Activated CD4-positive, alpha-beta memory T cell treated with anti-CD3 and anti-CD28 coated beads, Interleukin-2, amount 10 ng/mL, durations not matched to agents 7 days and 5 days (primary cell): ENCODE results near the gene MARCHF11. TPM values are rescaled to one million over a fixed set of nuclear protein-coding genes. Genes with fewer than 3 reads are reported as not detected.

Source experiments
- CTCF ChIA-PET: fragments of 350-600 bp; sonication (Branson Sonifier 250); formaldehyde crosslinking; loops from one replicate; lab custom pipeline; 2021; ENCODE audit warnings: antibody characterized with exemption, inconsistent platforms; lab: Charles Lee
- POLR2A ChIA-PET: fragments of 350-600 bp; sonication (Branson Sonifier 250); formaldehyde crosslinking; loops from one replicate; lab custom pipeline; 2021; ENCODE audit warnings: antibody characterized with exemption; lab: Charles Lee
- DNase-seq: peaks from one replicate; pipeline ENCODE4 v3.0.0-alpha.2; 2020
- H3K27ac Mint-ChIP-seq: one replicate; pipeline ENCODE4 v1.8.0; 2021; ENCODE audit warnings: mild to moderate bottlenecking, mixed read lengths
- H3K27me3 Mint-ChIP-seq: one replicate; pipeline ENCODE4 v1.8.0; 2021; ENCODE audit warnings: mixed read lengths
- H3K36me3 Mint-ChIP-seq: one replicate; pipeline ENCODE4 v1.8.0; 2021; ENCODE audit warnings: low read depth, mixed read lengths
- H3K4me1 Mint-ChIP-seq: one replicate; pipeline ENCODE4 v1.8.0; 2021; ENCODE audit warnings: mixed read lengths
- H3K4me3 Mint-ChIP-seq: one replicate; pipeline ENCODE4 v1.8.0; 2021; ENCODE audit warnings: mild to moderate bottlenecking, mixed read lengths
- H3K9me3 Mint-ChIP-seq: one replicate; pipeline ENCODE4 v1.8.0; 2021; ENCODE audit warnings: mixed read lengths
- total RNA-seq, 2 experiments: library from RNA; stranded (reverse); gene quantifications; one replicate each; pipeline ENCODE4 v1.2.3, GENCODE V29; 2021

The MARCHF11 gene, protein sequence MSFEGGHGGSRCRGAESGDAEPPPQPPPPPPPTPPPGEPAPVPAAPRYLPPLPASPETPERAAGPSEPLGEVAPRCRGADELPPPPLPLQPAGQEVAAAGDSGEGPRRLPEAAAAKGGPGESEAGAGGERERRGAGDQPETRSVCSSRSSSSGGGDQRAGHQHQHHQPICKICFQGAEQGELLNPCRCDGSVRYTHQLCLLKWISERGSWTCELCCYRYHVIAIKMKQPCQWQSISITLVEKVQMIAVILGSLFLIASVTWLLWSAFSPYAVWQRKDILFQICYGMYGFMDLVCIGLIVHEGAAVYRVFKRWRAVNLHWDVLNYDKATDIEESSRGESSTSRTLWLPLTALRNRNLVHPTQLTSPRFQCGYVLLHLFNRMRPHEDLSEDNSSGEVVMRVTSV
- not detected for total RNA-seq

DNA sequence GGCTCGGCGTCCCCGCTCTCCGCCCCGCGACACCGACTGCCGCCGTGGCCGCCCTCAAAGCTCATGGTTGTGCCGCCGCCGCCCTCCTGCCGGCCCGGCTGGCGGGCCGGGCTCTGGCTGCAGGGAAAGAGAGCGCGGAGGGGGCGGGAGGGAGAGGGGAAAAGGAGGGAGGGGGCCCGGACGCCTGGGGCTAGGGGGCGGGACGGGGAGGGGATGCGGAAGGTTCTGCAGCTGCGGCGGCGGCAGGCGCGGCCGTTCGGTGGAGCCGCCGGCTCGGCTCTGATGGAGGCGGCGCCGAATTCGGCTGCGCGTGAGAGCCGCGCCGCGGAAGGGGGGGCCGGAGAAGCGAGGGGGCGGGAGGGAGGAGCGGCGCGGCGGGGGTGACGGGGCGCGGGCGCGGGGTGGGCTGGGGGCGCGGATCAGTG lies at the start of gene MARCHF11:
TSS of gene MARCHF11 (minus strand) at position 281 of the 425 bp plus-strand sequence. CDS start at position 65, 216 bp downstream.
- ChIA-PET CTCF (no interaction called here), POLR2A (no interaction called here)
- Mint-ChIP-seq H3K4me3 (no peak within 1 kb of the TSS), H3K9me3 (peaks cover 4% of the 10 kb centered on the region), H3K36me3 (peaks cover 9% of the 10 kb centered on the region), H3K4me1 (peaks cover 5% of the 10 kb centered on the region), H3K27me3 (peaks cover 21% of the 10 kb centered on the region), H3K27ac (peak within 1 kb of the TSS; percentile 26)
- no peak for DNase-seq

- H3K27me3 Mint-ChIP-seq, result no peaks in the 10 kb centered on the region
- no peak overlapping the region for H3K4me3 Mint-ChIP-seq
- no peak for DNase-seq
- H3K27ac Mint-ChIP-seq, result no peak overlapping the region
- ChIA-PET CTCF (no interaction called here), POLR2A (no interaction called here)
- no peaks in the 10 kb centered on the region for H3K36me3 Mint-ChIP-seq
- no peaks in the 10 kb centered on the region for H3K9me3 Mint-ChIP-seq
- H3K4me1 Mint-ChIP-seq, result no peaks in the 10 kb centered on the region
Measured at GRCh38 chr5:16225927-16226326, 46.3 kb upstream of the MARCHF11 start.

DNA sequence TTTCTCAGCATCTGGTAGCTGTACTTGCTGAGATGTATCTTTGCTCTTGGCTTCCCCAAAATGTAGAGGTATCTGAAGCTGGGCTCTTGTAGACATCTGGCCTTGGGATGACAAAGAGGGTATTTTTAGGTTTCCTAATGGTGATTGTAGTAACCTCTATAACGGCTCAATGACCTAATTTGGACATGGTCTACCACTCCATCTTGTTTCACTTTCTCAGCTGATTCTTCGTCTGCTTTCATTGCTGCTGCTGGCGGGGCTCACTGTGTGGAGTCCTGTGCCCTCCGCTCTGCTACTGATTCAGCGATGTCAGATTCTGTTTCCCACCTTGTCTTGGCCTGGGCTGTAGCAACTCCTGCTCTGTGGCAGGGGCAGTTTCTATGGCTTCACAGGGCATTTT lies 12.7 kb upstream of the MARCHF11 start:
- no peak overlapping the region for H3K4me3 Mint-ChIP-seq
- POLR2A ChIA-PET, result no interaction called here
- H3K4me1 Mint-ChIP-seq, result no peaks in the 10 kb centered on the region

GRCh38 chr5:16180789-16181082 lies 1.1 kb upstream of the MARCHF11 start:
- ChIA-PET POLR2A (no interaction called here), CTCF (no interaction called here)
- Mint-ChIP-seq H3K4me1 (peaks cover 5% of the 10 kb centered on the region), H3K9me3 (peaks cover 4% of the 10 kb centered on the region), H3K4me3 (no peak overlapping the region), H3K36me3 (peaks cover 9% of the 10 kb centered on the region), H3K27ac (no peak overlapping the region), H3K27me3 (peaks cover 21% of the 10 kb centered on the region)
- no peak for DNase-seq

More for the DNA sequence above, 12.7 kb upstream of the MARCHF11 start:
- DNase-seq, result no peak
- CTCF ChIA-PET, result no interaction called here
- Mint-ChIP-seq H3K27ac (no peak overlapping the region), H3K27me3 (no peaks in the 10 kb centered on the region), H3K36me3 (no peaks in the 10 kb centered on the region), H3K9me3 (peaks cover 3% of the 10 kb centered on the region)

DNA sequence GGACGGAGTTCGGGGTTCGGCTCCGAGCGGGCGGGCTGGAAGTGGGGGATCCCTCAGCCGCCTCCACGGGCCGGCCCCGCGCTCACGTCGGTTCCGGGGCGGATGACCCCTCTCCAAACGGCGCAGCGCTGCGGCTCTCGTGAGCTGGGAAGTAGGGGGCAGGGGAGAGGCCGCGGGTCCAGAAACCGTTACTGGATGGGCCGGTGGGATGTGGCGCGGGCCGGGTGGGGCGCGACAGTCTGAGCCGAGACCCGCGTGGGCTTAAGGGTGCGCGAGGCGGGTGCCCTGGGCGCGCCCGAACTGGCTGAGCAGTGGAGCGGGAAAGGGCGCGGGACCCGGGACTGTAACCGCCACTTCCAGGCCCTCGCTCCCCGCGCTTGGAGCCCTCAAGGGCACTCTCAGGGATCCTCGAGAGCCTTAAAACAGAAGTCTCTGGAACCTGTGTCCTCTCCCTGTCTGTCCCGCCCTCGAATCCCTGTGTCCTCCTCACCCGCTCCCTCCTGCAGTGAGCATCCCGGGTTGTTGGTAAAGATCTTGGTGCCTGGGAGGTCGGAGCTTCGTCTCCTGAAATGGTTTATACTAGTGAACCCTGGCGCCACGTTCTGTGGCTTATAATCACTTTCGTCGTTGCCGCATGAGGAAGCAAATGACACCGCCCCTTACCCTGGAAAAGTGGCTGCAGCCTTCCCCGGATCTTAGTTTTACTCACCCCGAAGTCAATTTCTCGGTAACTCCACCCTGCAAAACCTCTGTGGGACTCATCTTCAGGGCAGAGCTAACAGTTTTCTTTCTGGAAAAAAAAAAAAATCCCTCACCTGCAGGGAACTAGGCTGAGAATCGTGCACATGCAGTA lies 571 bp upstream of the MARCHF11 start:
- Mint-ChIP-seq H3K4me3 (no peak overlapping the region), H3K9me3 (peaks cover 4% of the 10 kb centered on the region), H3K36me3 (peaks cover 9% of the 10 kb centered on the region), H3K4me1 (peaks cover 5% of the 10 kb centered on the region), H3K27me3 (peaks cover 21% of the 10 kb centered on the region), H3K27ac (no peak overlapping the region)
- CTCF ChIA-PET, result no interaction called here
- no peak for DNase-seq
- POLR2A ChIA-PET, result no interaction called here

- Mint-ChIP-seq H3K4me1 (peaks cover 5% of the 10 kb centered on the region), H3K4me3 (no peak overlapping the region), H3K36me3 (peaks cover 9% of the 10 kb centered on the region), H3K9me3 (peaks cover 4% of the 10 kb centered on the region), H3K27me3 (peaks cover 21% of the 10 kb centered on the region), H3K27ac (peak overlapping the region; percentile 26)
- ChIA-PET POLR2A (no interaction called here), CTCF (no interaction called here)
- DNase-seq, result peak; percentile 45
Measured at GRCh38 chr5:16178745-16179372, 732 bp downstream of the MARCHF11 start.

DNA sequence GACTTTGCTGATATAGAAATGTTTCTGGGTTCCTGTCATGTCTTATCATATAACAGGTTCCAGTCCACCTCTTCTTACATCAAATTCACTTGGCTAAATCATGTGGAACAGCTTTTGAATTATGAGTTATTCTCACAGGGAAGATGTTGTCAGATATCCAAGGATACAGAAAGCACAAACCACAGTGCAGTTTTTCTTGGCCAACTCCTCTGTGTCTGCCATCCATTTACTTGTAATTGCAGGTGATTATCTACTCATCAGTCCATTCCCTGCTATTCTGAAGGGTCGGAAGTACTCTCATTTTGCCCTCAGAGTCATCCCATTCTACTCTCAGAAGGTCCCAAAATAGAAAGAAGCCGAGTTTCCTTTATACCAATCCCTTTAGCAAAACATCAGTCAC lies 10.0 kb downstream of the MARCHF11 start:
- POLR2A ChIA-PET, result no interaction called here
- Mint-ChIP-seq H3K27ac (no peak overlapping the region), H3K9me3 (no peaks in the 10 kb centered on the region), H3K4me1 (no peaks in the 10 kb centered on the region), H3K36me3 (no peaks in the 10 kb centered on the region), H3K4me3 (no peak overlapping the region), H3K27me3 (peaks cover 1% of the 10 kb centered on the region)
- CTCF ChIA-PET, result no interaction called here
- DNase-seq, result no peak

- ChIA-PET CTCF (interaction anchor here (0.5 to 3.8 kb wide), 9 partner anchors 9 to 512 kb away, joined by 3 to 48 read pairs (median 3); no protein-coding TSS in a partner anchor), POLR2A (no interaction called here)
- Mint-ChIP-seq H3K4me1 (no peaks in the 10 kb centered on the region), H3K9me3 (no peaks in the 10 kb centered on the region), H3K27ac (no peak overlapping the region), H3K27me3 (peaks cover 1% of the 10 kb centered on the region), H3K36me3 (no peaks in the 10 kb centered on the region), H3K4me3 (no peak overlapping the region)
- no peak for DNase-seq
Measured at GRCh38 chr5:16160706-16161105, 18.9 kb downstream of the MARCHF11 start.

DNA sequence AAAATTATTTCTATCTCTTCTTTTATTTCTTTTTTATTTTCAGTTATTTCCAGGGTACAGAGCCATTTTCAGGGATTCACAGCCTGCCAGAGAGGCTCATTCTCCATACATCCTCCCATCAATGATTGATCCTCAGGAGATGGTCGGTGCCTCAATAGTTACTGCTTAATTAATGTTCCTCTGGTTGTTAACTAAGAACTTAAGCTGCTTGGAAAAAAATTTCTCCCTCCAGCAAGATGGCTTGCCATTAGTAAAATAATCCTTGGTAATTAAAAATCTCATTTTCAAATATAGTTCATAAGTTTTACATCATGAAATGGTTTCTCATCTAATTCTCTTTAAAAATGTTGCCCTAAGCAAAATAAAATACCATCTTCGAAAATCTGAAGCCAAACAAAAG lies 20.0 kb downstream of the MARCHF11 start:
- DNase-seq, result no peak
- H3K4me1 Mint-ChIP-seq, result no peaks in the 10 kb centered on the region
- H3K4me3 Mint-ChIP-seq, result no peak overlapping the region
- ChIA-PET CTCF (interaction anchor here (0.6 to 3.8 kb wide), 4 partner anchors 11 to 297 kb away, joined by 3 to 48 read pairs (median 6); no protein-coding TSS in a partner anchor), POLR2A (no interaction called here)
- H3K27ac Mint-ChIP-seq, result no peak overlapping the region
- H3K9me3 Mint-ChIP-seq, result no peaks in the 10 kb centered on the region
- H3K27me3 Mint-ChIP-seq, result no peaks in the 10 kb centered on the region
- no peaks in the 10 kb centered on the region for H3K36me3 Mint-ChIP-seq

DNA sequence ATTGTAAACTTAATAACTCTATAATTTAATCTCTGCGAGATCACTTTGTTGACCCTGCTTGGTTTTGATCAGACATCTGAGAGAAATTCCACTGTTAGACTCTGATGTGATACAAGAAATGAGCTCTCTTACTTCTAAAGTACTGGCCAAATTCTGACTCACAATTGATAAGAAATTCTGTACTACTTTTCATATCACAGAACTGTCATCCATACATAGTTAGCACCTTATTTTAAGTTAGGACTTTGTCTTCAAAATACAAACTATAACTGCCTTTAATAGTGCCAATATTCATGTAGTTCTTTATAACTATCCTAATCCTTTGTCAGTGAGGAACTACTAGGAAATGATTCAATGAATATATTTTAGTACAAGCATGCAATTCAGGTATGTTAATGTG lies 23.4 kb downstream of the MARCHF11 start:
- Mint-ChIP-seq H3K4me1 (no peaks in the 10 kb centered on the region), H3K4me3 (no peak overlapping the region), H3K27ac (no peak overlapping the region), H3K9me3 (no peaks in the 10 kb centered on the region), H3K36me3 (no peaks in the 10 kb centered on the region), H3K27me3 (no peaks in the 10 kb centered on the region)
- CTCF ChIA-PET, result no interaction called here
- DNase-seq, result no peak
- POLR2A ChIA-PET, result no interaction called here

DNA sequence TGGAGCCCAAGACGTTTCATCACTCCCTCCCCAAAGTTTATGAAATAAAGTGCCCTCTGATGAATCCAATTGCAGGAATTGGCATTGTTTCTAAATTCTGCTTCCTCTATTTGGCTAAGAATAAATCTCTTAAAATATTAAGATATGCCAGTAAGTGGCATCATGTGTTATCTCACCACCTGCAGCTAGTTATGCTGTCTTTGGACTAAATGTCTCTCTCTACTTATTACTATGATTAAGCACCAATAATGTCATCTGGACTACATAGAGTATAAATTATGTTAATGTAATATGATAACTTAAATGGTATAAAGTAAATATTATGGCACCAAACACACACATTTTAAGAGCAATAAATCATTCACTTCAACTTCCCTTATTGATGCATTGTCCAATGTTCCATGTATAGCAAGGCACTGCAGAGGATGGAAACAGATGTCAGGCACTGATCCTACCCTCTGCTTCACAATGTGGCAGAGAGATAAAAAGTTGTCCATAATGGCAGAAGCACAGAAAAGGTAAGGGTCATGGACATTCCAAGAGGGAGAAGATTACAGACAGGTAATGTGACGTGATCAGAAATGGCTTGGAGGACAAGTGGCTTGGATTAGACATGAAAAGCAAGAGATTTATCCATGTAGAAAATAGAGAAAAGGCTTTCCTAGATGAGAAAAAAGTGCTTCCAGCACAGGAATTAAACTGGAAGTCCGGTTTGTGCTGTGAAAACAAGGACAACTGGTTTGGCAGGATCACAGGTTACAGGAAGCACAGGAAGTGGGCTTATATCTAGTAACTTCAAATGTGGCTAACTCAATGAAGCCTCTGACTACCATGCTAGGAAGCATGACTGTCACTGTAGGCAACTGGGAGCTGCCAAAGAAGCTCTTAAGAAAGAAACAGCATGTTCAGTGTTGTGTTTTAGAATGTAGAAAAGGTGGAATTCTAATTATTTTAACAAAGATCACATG lies 26.7 kb downstream of the MARCHF11 start:
- Mint-ChIP-seq H3K4me1 (no peaks in the 10 kb centered on the region), H3K36me3 (no peaks in the 10 kb centered on the region), H3K27me3 (no peaks in the 10 kb centered on the region), H3K4me3 (no peak overlapping the region), H3K27ac (no peak overlapping the region), H3K9me3 (no peaks in the 10 kb centered on the region)
- no peak for DNase-seq
- ChIA-PET POLR2A (no interaction called here), CTCF (no interaction called here)

DNA sequence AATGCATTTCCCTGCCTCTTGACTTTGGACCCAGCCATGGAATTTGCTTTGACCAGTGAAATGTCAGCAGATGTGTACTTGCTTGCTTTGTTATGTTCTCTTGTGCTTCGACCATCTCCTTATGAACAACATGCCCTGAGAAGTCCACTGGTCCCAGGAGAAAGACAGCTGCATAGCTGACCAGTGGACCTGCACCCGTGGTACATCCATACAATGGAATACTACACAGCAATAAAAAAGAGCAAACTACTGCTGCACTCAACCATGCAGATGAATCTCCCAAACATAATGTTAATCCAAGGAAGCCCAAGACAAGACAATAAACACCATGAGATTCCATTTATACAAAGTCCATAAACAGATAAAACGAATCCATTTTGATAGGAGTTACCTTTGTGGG lies 30.0 kb downstream of the MARCHF11 start:
- POLR2A ChIA-PET, result no interaction called here
- no peak overlapping the region for H3K4me3 Mint-ChIP-seq
- H3K27ac Mint-ChIP-seq, result no peak overlapping the region
- H3K36me3 Mint-ChIP-seq, result no peaks in the 10 kb centered on the region
- no peak for DNase-seq
- H3K4me1 Mint-ChIP-seq, result no peaks in the 10 kb centered on the region
- CTCF ChIA-PET, result no interaction called here
- H3K27me3 Mint-ChIP-seq, result no peaks in the 10 kb centered on the region
- no peaks in the 10 kb centered on the region for H3K9me3 Mint-ChIP-seq
